ENCODE measurements around the gene CHKA. TPM values are rescaled to one million over a fixed set of nuclear protein-coding genes. Genes with fewer than 3 reads are reported as not detected.
A peak's percentile ranks its signal among the peaks of the same experiment; 100 is the strongest.

CHKA gene
- total and polyA plus RNA-seq, 9 of the 15 experiments (the other 6 are each of a cell fraction or from before 2014, with no cell fraction given): 3.6 to 37.0 (median 30.2) TPM

DNA sequence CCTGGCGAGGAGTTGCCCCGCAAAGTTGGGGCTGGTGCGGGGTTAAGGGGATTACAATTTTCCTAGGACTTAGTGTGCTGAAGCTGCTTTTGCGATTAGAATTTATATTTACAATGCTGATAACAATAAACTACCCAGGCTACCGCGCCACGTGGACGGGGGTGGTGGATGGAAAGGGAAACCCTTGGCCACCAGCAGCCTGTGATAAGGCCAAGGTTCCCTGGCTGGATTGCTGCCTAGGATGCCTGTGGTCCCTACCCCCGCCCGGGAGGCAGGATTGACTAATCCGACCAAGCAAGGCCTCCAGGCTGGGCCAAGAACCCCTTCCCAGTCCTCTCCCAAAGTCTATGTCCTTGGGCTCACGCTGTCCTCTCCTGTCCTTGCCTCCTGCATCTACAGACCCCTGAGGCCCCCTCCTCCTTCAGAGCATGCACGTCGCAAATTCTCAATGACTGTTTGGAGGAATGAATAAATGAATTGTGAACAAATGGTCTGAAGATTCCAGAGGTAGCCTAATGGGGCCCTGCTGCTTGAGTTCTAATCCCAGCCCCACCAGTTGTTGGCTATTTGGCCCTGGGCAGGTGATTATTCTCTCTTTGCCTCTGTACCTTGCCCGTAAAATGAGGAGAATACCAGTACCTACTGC is 7.6 kb upstream of the CHKA start (continued):
- TF ChIP-seq, protein P1, sequence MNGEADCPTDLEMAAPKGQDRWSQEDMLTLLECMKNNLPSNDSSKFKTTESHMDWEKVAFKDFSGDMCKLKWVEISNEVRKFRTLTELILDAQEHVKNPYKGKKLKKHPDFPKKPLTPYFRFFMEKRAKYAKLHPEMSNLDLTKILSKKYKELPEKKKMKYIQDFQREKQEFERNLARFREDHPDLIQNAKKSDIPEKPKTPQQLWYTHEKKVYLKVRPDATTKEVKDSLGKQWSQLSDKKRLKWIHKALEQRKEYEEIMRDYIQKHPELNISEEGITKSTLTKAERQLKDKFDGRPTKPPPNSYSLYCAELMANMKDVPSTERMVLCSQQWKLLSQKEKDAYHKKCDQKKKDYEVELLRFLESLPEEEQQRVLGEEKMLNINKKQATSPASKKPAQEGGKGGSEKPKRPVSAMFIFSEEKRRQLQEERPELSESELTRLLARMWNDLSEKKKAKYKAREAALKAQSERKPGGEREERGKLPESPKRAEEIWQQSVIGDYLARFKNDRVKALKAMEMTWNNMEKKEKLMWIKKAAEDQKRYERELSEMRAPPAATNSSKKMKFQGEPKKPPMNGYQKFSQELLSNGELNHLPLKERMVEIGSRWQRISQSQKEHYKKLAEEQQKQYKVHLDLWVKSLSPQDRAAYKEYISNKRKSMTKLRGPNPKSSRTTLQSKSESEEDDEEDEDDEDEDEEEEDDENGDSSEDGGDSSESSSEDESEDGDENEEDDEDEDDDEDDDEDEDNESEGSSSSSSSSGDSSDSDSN (IDR thresholded peaks at IDR 0.05; ENCODE audit: borderline replicate concordance in 1 of 2, low read depth in 2 of 2, low read length in 2 of 2): peak; percentile 85 to 99; a peak in 3 of 4 replicates
- TF ChIP-seq NR2C2 (CRISPR knock-in tag; IDR thresholded peaks at IDR 0.05): no peak
- TF ChIP-seq NR2C2 (tag; IDR thresholded peaks at IDR 0.05): no peak
- TF ChIP-seq CHD4 (IDR thresholded peaks at IDR 0.05; ENCODE audit: insufficient read depth, insufficient replicate concordance, low read depth, low read length, poor library complexity, severe bottlenecking): no peak
- TF ChIP-seq, protein P2, sequence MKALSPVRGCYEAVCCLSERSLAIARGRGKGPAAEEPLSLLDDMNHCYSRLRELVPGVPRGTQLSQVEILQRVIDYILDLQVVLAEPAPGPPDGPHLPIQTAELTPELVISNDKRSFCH (CRISPR knock-in tag; IDR thresholded peaks at IDR 0.05): no peak
- TF ChIP-seq, protein P2 (tag; IDR thresholded peaks at IDR 0.05): 0 out of 2 replicates have a peak, but pooled peaks have one; percentile 29
- no peak for TF ChIP-seq CAMTA2 (CRISPR knock-in tag; conservative IDR thresholded peaks at IDR 0.05)
- no peak for TF ChIP-seq ZNF644 (tag; IDR thresholded peaks at IDR 0.05; ENCODE audit: low read depth)
- no peak for TF ChIP-seq EZH2 (IDR thresholded peaks at IDR 0.05; ENCODE audit: borderline replicate concordance, low read depth, low read length)
- TF ChIP-seq, protein P3, sequence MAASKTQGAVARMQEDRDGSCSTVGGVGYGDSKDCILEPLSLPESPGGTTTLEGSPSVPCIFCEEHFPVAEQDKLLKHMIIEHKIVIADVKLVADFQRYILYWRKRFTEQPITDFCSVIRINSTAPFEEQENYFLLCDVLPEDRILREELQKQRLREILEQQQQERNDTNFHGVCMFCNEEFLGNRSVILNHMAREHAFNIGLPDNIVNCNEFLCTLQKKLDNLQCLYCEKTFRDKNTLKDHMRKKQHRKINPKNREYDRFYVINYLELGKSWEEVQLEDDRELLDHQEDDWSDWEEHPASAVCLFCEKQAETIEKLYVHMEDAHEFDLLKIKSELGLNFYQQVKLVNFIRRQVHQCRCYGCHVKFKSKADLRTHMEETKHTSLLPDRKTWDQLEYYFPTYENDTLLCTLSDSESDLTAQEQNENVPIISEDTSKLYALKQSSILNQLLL (CRISPR knock-in tag; IDR thresholded peaks at IDR 0.05; ENCODE audit: borderline replicate concordance): no peak
- TF ChIP-seq, protein P4, sequence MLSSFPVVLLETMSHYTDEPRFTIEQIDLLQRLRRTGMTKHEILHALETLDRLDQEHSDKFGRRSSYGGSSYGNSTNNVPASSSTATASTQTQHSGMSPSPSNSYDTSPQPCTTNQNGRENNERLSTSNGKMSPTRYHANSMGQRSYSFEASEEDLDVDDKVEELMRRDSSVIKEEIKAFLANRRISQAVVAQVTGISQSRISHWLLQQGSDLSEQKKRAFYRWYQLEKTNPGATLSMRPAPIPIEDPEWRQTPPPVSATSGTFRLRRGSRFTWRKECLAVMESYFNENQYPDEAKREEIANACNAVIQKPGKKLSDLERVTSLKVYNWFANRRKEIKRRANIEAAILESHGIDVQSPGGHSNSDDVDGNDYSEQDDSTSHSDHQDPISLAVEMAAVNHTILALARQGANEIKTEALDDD (IDR thresholded peaks at IDR 0.05): peak; percentile 45; the same call in 1 of the 2 replicates
- TF ChIP-seq RNF2 (IDR thresholded peaks at IDR 0.05): no peak
- peak; percentile 62; the same call in 1 of the 2 replicates for TF ChIP-seq L3MBTL2 (IDR thresholded peaks at IDR 0.05)
- TF ChIP-seq BCL6 (CRISPR knock-in tag; IDR thresholded peaks at IDR 0.05): 0 out of 2 replicates have a peak, but pooled peaks have one; percentile 8
- no peak for TF ChIP-seq BCOR (IDR thresholded peaks at IDR 0.05)
- no peak for TF ChIP-seq POLR3A (IDR thresholded peaks at IDR 0.05; ENCODE audit: borderline replicate concordance, extremely low read depth, insufficient read depth, insufficient read length)
- TF ChIP-seq ZNF316 (IDR thresholded peaks at IDR 0.05): no peak
- no peak for TF ChIP-seq SMARCC2 (IDR thresholded peaks at IDR 0.05; ENCODE audit: low read depth)
- no peak for TF ChIP-seq ZNF41 (CRISPR knock-in tag; conservative IDR thresholded peaks at IDR 0.05)
- TF ChIP-seq, protein P5, sequence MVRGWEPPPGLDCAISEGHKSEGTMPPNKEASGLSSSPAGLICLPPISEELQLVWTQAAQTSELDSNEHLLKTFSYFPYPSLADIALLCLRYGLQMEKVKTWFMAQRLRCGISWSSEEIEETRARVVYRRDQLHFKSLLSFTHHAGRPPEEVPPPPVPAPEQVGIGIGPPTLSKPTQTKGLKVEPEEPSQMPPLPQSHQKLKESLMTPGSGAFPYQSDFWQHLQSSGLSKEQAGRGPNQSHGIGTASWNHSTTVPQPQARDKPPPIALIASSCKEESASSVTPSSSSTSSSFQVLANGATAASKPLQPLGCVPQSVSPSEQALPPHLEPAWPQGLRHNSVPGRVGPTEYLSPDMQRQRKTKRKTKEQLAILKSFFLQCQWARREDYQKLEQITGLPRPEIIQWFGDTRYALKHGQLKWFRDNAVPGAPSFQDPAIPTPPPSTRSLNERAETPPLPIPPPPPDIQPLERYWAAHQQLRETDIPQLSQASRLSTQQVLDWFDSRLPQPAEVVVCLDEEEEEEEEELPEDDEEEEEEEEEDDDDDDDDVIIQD (CRISPR knock-in tag; IDR thresholded peaks at IDR 0.05): no peak
